ENCODE data around the gene PTPRD.
"Not testable (repeated sequence)": the region's sequence is repeated elsewhere in the genome, so short reads cannot be mapped to it uniquely, and the experiment has no call there.

The PTPRD gene

DNA sequence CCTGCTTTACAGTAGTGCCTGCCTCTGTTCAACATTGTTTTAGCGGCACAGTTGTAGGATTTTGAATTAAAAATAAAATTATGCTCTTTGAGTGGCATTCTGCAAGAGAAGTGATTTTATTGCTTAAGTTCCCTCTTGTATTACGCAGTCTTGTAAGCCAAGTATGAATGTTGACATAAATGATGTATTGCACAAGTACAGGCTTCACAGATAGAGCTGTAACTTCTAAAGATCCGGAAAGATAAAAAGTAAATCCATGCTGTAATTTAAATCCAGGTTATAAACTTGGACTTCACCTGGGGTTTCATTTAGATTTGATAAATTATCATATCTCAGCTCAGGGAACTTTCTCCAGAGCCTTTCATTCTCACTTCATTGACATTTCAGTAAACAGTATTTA lies 1114.7 kb downstream of the PTPRD start:
- no peak for DNase-seq (ENCODE audit: low read depth)

- no peak for DNase-seq (ENCODE audit: low read depth)
Measured at GRCh38 chr9:9494336-9494735, 1118.5 kb downstream of the PTPRD start.

DNA sequence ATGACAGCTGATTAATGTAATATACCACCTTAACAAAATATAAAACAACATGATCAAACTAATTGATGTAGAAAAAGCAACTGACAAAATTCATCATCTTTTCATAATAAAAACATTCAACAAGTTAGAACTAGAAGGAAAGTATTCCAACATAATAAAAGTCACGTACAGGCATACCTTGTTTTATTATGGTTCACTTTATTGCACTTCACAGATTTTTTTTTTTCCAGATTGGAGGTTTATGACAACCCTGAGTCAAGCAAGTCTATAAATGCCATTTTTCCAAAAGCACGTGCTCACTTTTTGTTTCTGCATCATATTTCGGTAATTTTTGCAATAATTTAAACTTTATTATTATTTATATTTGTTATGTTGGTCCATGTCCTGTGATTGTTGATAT lies 1120.3 kb downstream of the PTPRD start:
- DNase-seq (ENCODE audit: low read depth): no peak

DNA sequence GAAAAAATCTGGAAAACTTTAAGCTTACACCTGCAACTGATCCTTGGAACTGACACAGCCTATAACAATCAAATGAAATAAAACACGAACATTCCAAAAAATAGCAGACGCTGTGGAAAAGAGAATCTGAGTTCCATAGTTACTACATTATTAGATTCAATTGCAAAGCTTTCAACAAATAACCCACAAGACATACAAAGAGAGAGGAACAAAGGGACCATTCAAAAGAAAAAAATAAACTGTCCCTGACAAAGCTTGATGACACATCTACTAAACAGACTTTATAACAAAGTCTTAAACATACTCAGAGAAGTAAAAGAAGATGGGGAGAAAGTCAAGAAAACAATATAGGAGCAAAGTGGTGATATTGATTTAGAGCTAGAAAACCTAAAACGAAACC lies 1123.6 kb downstream of the PTPRD start:
- no peak for DNase-seq (ENCODE audit: low read depth)

- no peak for DNase-seq (ENCODE audit: low read depth)
Measured at GRCh38 chr9:9483175-9483574, 1129.6 kb downstream of the PTPRD start.

DNA sequence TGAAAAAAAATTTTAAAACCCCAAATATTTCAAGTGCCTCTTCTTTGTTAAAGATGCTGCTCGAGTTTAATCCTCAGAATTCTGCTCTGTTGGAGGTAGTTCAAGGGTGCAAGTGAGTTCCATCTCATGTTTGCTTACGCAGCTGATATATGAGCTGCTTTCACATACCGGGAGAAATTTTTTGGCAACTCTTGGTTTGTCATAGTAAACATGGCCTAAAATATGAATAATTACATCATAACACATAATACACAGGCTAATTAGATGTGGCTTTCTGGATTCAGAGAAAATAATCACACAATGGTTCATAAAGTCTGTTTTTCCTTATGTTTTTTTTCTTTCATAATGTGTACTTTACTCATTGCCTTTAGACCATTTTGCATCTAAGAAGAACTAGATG lies 1134.1 kb downstream of the PTPRD start:
- no peak for DNase-seq (ENCODE audit: low read depth)

GRCh38 chr9:9469271-9469670 lies 1143.5 kb downstream of the PTPRD start:
- no peak for DNase-seq (ENCODE audit: low read depth)

DNA sequence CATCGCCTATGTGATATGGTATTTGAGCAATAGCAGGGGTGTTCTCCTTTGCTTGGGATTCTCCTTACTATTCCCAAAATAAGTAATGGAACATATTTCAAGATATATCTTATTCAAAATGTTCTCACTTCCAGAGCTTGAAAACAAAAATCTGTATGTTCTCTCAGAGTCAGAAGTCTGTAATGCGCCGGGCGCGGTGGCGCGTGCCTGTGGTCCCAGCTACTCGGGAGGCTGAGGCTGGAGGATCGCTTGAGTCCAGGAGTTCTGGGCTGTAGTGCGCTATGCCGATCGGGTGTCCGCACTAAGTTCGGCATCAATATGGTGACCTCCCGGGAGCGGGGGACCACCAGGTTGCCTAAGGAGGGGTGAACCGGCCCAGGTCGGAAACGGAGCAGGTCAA lies 1170.9 kb downstream of the PTPRD start:
- not testable (repeated sequence) for DNase-seq (ENCODE audit: low read depth)

GRCh38 chr9:9437641-9438040 lies 1175.2 kb downstream of the PTPRD start:
- DNase-seq (ENCODE audit: low read depth): no peak

GRCh38 chr9:9426454-9426853 lies 1186.3 kb downstream of the PTPRD start:
- not testable (repeated sequence) for DNase-seq (ENCODE audit: low read depth)

- no peak for DNase-seq (ENCODE audit: low read depth)
Measured at GRCh38 chr9:9412241-9412640, 1200.6 kb downstream of the PTPRD start.

- DNase-seq (ENCODE audit: low read depth): no peak
Measured at GRCh38 chr9:9410736-9411135, 1202.1 kb downstream of the PTPRD start.

DNA sequence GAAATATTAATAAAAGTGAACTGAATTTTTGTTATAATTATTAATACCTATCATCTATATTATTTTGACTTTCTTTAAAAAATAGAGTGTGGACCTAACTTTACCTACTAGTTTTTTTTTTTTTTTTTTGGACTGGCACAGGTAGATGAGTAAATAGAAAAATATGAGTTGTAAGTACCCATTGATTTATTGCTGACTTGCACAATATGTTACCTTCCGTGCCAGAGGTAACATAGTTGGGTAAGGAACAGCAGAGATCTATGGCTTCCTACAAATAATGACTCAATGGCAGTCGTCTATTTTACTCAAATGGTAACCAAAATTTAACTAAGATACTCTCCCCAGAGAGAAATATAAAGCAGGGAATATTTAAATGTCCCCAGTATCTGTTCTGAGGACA lies 1212.8 kb downstream of the PTPRD start:
- DNase-seq (ENCODE audit: low read depth): no peak

DNA sequence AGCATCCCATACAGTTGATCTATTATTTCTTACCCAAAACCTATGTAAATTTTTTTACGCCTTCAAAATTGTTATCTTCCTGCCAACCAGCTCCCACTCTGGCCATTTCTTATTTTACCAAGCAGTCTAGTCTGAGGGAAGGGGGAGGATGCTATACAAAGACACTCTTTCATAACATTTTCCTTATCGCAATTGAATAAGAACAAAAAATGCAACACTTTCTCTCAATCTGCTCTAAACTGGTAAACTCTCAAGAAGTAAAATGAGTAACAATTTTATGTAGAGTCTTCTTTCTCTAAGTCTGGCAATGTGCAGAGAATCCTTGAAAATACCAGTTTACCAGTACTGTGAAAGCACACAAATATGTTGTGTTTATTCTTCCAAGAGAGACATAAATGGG lies 1216.3 kb downstream of the PTPRD start:
- no peak for DNase-seq (ENCODE audit: low read depth)

DNA sequence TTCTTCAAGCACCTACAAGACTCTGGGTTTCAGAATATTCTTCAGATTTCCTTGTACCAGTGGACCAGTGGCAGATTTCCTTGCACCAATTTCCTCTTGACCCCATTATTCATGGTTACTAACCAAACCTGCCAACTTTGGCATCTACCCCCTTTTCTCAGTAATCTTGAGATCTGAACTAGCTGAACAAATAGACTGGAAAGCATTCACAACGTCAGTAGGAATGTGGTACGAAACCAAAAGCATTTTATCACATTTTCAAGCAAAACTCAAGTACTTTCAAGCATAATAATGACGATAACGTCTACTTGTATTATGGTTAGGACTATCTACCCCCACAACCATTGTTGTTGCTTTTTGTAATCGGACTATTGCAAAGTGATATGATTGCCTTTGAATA lies 1217.3 kb downstream of the PTPRD start:
- no peak for DNase-seq (ENCODE audit: low read depth)

GRCh38 chr9:9392755-9393154 lies 1220.0 kb downstream of the PTPRD start:
- DNase-seq (ENCODE audit: low read depth): no peak

- no peak for DNase-seq (ENCODE audit: low read depth)
Measured at GRCh38 chr9:9389904-9390303, 1222.9 kb downstream of the PTPRD start.

- DNase-seq (ENCODE audit: low read depth): no peak
Measured at GRCh38 chr9:9387511-9388115, 1225.2 kb downstream of the PTPRD start.

GRCh38 chr9:9362332-9362731 lies 1250.5 kb downstream of the PTPRD start:
- DNase-seq (ENCODE audit: low read depth): no peak

GRCh38 chr9:9352877-9353481 lies 1259.8 kb downstream of the PTPRD start:
- no peak for DNase-seq (ENCODE audit: low read depth)

GRCh38 chr9:9341203-9341602 lies 1271.6 kb downstream of the PTPRD start:
- no peak for DNase-seq (ENCODE audit: low read depth)

GRCh38 chr9:9337129-9337528 lies 1275.7 kb downstream of the PTPRD start:
- DNase-seq (ENCODE audit: low read depth): no peak

- no peak for DNase-seq (ENCODE audit: low read depth)
Measured at GRCh38 chr9:9326749-9327148, 1286.1 kb downstream of the PTPRD start.

- no peak for DNase-seq (ENCODE audit: low read depth)
Measured at GRCh38 chr9:9319007-9319406, 1293.8 kb downstream of the PTPRD start.

All from EH (cell line).